Measurements from ENCODE around the gene HACD2. TPM values are rescaled to one million over a fixed set of nuclear protein-coding genes. Genes with fewer than 3 reads are reported as not detected.

The HACD2 gene
- total and polyA plus RNA-seq, 9 of the 15 experiments (the other 6 are each of a cell fraction or from before 2014, with no cell fraction given), result 1.3 to 10.5 (median 3.8) TPM

DNA sequence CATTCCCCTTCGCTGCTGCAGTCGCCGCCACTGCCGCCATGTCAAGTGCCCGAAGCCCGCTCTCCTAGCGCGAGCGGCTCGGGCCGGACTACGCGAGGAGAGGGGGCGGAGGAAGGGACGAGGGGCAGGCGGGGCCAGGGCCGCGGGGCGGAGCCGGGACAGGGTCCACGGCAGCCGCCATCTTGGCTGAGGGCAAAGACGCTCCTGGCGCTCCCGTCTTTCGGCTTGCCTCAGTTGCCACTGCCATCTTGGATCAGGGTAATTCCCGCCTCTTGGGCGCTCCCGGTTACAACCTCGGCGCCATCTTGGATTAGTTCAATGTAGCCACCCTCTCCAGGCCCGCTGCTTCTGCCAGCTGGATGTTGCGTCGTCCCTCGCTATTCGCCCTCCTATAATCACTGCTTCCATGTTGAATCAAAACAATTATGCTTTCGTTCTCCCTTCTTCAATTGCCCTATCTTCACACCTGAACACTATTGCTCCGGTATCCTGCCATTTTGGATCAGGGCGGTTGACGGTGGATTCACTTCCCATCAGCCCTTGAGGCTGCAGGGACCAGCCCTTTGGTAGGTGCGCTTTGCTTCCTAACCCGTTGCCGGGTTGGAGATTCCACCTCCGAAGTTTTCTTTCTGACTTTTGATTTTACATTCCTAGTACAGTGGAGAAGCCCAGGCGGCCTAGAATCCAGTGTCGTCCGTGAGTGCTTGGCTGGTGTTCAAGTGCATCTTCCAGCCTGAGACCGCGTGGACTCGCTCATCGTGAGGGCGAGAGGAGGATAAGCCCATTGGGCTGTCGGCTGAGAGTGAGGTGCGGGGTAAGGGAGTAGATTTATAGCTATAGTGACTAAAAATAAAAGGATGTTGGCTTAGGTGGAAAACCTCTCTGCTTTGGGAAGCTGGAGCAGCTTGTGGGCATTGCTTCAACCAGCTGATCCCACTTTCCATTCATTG, at the start of gene HACD2 (continued):
- no peak for TF ChIP-seq ZNF133 (CRISPR knock-in tag; IDR thresholded peaks at IDR 0.05)
- no peak for TF ChIP-seq PHF20 (IDR thresholded peaks at IDR 0.05; ENCODE audit: partially characterized antibody)
- TF ChIP-seq, protein P1, sequence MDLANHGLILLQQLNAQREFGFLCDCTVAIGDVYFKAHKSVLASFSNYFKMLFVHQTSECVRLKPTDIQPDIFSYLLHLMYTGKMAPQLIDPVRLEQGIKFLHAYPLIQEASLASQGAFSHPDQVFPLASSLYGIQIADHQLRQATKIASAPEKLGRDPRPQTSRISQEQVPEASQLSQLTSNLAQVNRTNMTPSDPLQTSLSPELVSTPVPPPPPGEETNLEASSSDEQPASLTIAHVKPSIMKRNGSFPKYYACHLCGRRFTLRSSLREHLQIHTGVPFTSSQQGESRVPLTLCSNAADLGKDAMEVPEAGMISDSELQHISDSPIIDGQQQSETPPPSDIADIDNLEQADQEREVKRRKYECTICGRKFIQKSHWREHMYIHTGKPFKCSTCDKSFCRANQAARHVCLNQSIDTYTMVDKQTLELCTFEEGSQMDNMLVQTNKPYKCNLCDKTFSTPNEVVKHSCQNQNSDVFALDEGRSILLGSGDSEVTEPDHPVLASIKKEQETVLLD (IDR thresholded peaks at IDR 0.05), result no peak
- no peak for TF ChIP-seq HMGN3 (IDR thresholded peaks at IDR 0.05; ENCODE audit: borderline replicate concordance, extremely low read depth, insufficient read length, low read depth, low read length)
- TF ChIP-seq TAF7 (tag; IDR thresholded peaks at IDR 0.05), result peak; percentile 74
- no peak for TF ChIP-seq BDP1 (IDR thresholded peaks at IDR 0.05; ENCODE audit: insufficient read depth, insufficient read length)
- peak; percentile 38 for TF ChIP-seq MYC (IDR thresholded peaks at IDR 0.05; ENCODE audit: low read depth, low read length)
- no peak for TF ChIP-seq MYC (CRISPR knock-in tag; IDR thresholded peaks at IDR 0.05; ENCODE audit: borderline replicate concordance, low read depth)
- TF ChIP-seq, protein P2, sequence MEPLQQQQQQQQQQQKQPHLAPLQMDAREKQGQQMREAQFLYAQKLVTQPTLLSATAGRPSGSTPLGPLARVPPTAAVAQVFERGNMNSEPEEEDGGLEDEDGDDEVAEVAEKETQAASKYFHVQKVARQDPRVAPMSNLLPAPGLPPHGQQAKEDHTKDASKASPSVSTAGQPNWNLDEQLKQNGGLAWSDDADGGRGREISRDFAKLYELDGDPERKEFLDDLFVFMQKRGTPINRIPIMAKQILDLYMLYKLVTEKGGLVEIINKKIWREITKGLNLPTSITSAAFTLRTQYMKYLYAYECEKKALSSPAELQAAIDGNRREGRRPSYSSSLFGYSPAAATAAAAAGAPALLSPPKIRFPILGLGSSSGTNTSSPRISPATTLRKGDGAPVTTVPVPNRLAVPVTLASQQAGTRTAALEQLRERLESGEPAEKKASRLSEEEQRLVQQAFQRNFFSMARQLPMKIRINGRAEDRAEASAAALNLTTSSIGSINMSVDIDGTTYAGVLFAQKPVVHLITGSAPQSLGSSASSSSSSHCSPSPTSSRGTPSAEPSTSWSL (CRISPR knock-in tag; IDR thresholded peaks at IDR 0.05; ENCODE audit: borderline replicate concordance), result no peak
- peak in 1 of 2 experiments; percentile 80; a peak in 3 of 4 replicates for TF ChIP-seq MAZ (CRISPR knock-in tag; conservative IDR thresholded peaks at IDR 0.05 in 1 of 2, IDR thresholded peaks at IDR 0.05 in 1 of 2)
- no peak for TF ChIP-seq BRF1 (IDR thresholded peaks at IDR 0.05; ENCODE audit: borderline replicate concordance, extremely low read depth, insufficient read length)
- peak; percentile 95 for TF ChIP-seq EP400 (IDR thresholded peaks at IDR 0.05)
- no peak for TF ChIP-seq RBM17 (IDR thresholded peaks at IDR 0.05; ENCODE audit: borderline replicate concordance, low read depth, low read length)
- no peak for TF ChIP-seq HNRNPK (IDR thresholded peaks at IDR 0.05; ENCODE audit: low read depth, low read length, poor library complexity, severe bottlenecking)
- TF ChIP-seq, protein P3, sequence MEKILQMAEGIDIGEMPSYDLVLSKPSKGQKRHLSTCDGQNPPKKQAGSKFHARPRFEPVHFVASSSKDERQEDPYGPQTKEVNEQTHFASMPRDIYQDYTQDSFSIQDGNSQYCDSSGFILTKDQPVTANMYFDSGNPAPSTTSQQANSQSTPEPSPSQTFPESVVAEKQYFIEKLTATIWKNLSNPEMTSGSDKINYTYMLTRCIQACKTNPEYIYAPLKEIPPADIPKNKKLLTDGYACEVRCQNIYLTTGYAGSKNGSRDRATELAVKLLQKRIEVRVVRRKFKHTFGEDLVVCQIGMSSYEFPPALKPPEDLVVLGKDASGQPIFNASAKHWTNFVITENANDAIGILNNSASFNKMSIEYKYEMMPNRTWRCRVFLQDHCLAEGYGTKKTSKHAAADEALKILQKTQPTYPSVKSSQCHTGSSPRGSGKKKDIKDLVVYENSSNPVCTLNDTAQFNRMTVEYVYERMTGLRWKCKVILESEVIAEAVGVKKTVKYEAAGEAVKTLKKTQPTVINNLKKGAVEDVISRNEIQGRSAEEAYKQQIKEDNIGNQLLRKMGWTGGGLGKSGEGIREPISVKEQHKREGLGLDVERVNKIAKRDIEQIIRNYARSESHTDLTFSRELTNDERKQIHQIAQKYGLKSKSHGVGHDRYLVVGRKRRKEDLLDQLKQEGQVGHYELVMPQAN (IDR thresholded peaks at IDR 0.05; ENCODE audit: borderline replicate concordance), result peak; percentile 54; the same call in 1 of the 2 replicates
- no peak for TF ChIP-seq KDM1A (IDR thresholded peaks at IDR 0.05)
- TF ChIP-seq, protein P4, sequence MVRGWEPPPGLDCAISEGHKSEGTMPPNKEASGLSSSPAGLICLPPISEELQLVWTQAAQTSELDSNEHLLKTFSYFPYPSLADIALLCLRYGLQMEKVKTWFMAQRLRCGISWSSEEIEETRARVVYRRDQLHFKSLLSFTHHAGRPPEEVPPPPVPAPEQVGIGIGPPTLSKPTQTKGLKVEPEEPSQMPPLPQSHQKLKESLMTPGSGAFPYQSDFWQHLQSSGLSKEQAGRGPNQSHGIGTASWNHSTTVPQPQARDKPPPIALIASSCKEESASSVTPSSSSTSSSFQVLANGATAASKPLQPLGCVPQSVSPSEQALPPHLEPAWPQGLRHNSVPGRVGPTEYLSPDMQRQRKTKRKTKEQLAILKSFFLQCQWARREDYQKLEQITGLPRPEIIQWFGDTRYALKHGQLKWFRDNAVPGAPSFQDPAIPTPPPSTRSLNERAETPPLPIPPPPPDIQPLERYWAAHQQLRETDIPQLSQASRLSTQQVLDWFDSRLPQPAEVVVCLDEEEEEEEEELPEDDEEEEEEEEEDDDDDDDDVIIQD (CRISPR knock-in tag; IDR thresholded peaks at IDR 0.05), result no peak
- no peak for TF ChIP-seq ZNF212 (CRISPR knock-in tag; IDR thresholded peaks at IDR 0.05)
